HG03060 (cell line): ENCODE data around the gene ARHGAP9.
"Not testable (repeated sequence)": the region's sequence is repeated elsewhere in the genome, so short reads cannot be mapped to it uniquely, and the experiment has no call there.

Experiments
- ATAC-seq: cut with Tn5 transposase; IDR thresholded peaks from one replicate; pipeline ENCODE4 v1.9.1; 2021; ENCODE audit warnings: low read depth, moderate number of reproducible peaks; ENCODE audit not compliant: unreplicated experiment

ARHGAP9 gene

DNA sequence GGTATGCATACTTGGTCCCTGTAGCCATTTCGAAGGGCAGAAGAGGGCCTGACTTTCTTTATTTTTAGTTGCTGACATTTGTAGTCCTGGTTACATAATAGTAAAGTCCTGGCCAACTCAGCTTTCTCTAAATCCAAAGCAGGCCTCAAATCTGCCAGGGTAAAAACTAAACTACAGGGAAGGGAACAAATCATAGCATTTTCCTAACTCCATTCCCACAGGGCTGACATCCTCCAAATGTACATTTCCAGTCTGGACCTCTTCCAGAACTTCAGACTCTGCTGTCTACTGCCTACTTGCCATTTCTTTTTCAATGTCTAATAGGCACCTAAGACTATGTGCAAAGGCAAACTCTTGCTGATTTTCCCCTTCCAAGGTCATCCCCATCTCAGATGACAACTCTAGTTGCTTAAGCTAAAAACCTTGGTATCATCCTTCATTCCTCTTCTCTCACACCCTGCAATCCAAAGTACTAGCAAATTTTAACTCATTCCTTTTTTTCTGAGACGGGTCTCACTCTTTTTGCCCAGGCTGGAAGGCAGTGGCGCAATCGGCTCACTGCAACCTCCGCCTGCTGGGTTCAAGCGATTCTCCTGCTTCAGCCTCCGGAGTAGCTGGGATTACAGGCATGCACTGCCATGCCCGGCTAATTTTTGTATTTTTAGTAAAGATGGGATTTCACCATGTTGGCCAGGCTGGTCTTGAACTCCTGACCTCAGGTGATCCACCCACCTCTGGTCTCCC is 38.7 kb upstream of the ARHGAP9 start:
- ATAC-seq: no peak

DNA sequence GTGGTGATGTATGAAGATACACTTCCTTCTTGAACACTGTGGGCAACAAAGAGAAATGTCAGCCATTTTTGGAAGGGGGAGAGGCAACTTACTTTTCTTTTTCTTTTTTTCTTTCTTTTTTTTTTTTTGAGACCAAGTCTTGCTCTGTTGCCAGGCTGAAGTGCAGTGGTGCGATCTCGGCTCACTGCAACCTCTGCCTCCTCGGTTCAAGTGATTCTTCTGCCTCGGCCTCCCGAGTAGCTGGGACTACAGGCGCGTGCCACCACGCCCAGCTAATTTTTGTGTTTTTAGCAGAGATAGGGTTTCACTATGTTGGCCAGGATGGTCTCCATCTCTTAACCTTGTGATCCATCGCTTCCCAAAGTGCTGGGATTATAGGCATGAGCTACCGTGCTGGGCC is 38.1 kb upstream of the ARHGAP9 start:
- not testable (repeated sequence) for ATAC-seq

DNA sequence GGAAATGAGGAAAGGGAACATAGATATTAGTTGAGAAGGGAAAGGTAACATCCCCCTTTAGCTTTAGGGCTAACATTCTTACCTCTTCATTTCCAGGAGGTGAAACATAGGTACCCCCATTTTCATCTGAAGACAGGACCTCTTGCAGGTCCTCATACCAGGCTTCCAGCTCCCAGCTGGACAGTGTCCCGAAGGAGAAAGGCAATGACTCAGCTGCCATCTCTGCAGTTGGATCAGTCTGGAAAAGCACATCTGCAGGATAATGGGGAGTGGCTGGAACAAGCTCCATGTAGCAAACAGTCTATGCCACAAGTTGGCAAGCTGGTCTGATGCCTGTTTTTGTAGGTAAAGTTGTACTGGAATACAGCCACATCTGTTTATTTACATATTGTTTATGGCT is 37.5 kb upstream of the ARHGAP9 start:
- no peak for ATAC-seq

DNA sequence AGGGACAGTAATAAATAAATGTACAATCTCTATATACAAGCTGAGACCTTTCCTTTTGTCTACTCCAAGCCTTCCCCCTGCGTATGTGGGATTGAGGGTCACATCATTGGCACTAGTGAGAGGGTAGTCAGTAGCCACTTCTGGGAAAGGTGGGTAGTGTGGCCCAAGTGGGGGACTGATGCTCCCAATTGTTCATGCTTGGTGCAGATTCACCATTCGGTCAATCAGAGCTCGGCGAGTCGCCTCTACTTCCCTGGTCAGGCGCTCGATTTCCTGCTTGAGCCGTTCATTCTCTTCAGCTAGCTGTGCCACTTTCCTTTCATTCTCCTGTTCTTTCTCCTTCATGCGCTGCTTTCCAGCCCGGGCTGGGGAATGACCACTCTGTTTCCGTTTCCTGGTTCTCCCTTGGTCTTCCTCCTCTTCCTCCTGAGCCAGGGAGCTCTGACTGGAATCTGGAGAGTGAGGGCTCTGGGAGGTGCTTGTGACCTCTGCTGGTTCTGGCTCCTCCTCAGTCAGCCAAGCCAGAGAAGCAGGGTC is 37.0 kb upstream of the ARHGAP9 start:
- ATAC-seq: no peak

DNA sequence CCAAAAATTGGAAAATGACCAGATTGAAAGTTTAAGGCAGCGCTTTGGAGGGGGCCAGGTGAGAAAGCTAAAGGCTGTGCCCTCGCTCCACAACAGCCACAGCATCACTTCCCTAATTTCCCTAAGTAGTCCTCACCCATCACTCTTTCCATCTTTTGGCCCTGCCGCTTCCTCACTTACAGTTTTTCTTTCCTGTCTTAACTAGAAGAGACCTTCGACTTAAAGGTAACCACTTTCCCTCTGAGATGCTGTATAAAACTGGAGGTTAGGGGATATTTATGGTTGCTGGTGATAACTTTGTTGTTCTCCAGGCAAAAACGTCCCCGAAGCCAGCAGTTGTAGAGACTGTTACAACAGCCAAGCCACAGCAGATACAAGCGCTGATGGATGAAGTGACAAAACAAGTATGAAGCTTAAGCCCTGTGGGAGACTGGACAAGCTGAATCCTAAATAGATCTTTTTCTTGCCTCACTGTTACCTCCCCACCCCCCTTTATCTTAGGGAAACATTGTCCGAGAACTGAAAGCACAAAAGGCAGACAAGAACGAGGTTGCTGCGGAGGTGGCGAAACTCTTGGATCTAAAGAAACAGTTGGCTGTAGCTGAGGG is 36.4 kb upstream of the ARHGAP9 start:
- ATAC-seq: no peak

DNA sequence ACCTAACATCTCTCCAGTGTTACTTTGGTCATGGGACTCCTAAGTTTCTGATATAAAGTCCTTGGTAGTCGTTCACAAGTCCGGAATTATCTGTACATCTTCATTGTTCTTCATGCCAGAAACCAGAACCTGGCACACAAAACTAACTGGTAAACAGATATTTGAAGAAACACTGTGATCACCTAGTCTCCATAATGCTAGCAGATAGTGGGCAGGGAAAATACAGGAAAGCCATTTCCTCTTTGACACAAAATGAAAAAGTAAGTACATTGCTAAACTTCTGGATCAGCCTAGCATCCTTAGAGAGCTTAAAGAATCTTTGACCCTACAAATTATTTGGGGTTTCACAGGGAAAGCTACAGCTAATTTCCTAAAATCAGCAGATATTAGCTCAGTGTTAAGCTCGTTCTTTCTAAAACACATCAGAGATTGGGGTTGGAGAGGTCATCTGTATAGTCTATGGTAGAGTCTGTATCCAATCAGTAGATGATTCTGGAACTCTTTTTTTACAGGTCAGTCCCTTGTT is 35.8 kb upstream of the ARHGAP9 start:
- no peak for ATAC-seq

DNA sequence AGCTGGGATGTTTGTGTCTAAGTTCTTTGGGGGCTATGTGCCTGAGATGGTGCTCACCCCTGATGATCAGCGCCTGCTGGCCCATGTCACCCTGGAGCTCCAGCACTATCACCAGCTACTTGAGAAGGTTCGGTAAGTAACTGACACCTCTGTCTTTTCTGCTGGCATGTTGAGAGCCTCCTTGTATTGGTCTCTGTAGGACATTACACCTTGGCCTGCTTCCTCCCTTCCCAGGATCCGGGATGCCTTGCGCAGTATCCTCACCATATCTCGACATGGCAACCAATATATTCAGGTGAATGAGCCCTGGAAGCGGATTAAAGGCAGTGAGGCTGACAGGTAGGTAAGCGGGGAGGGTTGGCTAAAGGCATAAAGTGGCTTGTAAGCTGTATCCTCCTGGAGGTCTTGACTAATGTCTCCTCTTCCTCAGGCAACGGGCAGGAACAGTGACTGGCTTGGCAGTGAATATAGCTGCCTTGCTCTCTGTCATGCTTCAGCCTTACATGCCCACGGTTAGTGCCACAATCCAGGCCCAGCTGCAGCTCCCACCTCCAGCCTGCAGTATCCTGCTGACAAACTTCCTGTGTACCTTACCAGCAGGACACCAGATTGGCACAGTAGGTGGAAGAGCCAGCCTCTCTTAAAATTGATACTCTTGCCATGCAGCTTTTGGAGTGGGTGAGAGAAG is 35.2 kb upstream of the ARHGAP9 start:
- ATAC-seq: no peak

DNA sequence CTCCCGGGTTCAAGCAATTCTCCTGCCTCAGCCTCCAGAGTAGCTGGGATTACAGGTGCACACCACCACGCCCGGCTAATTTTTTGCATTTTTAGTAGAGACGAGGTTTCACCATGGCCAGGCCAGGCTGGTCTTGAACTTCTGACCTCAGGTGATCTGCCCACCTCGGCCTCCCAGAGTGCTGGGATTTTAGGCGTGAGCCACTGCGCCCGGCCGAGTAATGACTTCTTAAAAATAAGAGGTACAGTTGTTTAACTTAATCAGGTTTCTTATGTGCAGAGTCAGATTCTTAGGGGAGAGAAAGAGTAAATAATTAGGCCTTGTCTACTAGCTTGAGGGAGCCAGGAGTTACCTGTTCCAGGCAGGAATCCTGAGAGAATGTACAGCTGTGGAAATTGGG is 34.6 kb upstream of the ARHGAP9 start:
- not testable (repeated sequence) for ATAC-seq

DNA sequence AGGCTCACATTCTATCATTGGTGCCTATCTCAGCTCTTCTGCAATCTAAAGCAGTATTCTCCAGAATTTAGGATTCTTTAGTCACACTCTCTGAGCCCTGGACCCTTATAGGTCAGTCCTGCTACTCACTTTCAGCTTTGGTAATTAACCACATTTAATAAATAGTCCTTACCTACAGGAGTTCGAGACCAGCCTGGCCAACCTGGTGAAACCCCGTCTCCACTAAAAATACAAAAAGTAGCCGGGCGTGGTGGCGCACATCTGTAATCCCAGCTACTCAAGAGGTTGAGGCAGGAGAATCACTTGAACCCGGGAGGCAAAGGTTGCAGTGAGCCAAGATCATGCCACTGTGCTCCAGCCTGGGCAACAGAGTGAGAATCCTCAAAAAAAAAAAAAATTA is 34.0 kb upstream of the ARHGAP9 start:
- not testable (repeated sequence) for ATAC-seq

DNA sequence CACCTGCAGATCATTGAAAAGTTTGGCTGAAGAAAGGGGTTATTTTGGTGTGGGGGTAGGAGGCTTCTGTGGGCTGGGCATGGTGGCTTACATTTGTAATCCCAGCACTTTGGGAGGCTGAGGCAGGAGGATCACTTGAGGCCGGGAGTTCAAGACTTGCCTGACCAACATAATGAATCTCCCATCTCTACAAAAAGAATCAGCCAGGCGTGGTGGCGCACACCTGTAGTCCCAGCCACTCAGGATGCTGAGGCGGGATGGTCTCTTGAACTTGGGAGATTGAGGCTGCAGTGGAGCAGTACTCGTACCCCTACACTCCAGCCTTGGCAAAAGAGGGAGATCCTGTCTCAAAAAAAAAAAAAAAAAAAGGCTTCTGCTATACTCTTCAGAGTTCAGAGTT is 33.6 kb upstream of the ARHGAP9 start:
- no peak for ATAC-seq

DNA sequence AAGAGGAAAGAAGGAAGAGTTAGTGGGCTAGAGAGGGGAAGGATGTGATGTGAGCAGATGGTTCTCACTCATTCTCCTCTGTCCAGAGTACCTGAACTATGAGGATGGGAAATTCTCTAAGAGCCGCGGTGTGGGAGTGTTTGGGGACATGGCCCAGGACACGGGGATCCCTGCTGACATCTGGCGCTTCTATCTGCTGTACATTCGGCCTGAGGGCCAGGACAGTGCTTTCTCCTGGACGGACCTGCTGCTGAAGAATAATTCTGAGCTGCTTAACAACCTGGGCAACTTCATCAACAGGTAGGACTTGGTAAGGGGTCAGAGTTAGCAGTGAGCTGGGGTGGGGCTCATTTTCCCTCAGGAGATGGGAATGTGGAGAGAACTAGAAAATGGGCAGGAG is 33.0 kb upstream of the ARHGAP9 start:
- ATAC-seq: no peak

DNA sequence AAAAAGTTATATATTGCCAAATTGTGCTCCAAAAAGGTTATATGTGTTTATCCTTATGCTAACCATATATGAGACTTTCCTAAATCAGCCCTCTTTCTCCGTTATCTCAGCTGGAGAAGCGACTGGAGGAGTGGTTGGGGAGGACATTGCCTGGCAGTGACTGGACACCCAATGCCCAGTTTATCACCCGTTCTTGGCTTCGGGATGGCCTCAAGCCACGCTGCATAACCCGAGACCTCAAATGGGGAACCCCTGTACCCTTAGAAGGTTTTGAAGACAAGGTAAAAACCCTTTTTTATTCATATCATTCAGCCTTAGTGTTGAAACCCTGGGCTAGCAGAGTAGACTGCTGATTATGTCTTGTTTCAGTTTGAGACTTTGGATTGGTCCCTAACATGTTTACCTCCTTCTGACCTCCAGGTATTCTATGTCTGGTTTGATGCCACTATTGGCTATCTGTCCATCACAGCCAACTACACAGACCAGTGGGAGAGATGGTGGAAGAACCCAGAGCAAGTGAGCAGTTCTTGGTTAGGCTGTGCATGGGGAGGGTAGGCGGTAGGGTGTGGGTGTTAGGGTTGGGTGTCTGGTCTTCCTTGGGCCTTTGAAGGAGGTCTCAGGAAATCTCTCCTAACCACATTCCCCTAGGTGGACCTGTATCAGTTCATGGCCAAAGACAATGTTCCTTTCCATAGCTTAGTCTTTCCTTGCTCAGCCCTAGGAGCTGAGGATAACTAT is 32.1 kb upstream of the ARHGAP9 start:
- ATAC-seq: no peak

DNA sequence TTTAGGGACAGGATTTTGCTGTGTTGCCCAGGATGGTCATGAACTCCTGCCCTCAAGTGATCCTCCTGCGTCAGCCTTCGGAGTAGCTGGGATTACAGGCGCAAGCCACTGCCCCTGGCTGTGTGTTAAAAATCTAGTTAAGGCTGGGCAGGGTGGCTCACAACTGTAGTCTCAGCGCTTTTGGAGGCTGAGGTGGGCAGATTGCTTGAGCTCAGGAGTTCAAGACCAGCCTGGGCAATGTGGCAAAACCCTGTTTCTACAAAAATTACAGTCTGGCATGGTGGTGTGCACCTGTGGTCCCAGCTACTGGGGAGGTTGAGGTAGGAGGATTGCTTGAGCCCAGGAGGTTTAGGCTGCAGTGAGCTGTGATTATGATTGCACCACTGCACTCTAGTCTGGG is 31.5 kb upstream of the ARHGAP9 start:
- no peak for ATAC-seq

DNA sequence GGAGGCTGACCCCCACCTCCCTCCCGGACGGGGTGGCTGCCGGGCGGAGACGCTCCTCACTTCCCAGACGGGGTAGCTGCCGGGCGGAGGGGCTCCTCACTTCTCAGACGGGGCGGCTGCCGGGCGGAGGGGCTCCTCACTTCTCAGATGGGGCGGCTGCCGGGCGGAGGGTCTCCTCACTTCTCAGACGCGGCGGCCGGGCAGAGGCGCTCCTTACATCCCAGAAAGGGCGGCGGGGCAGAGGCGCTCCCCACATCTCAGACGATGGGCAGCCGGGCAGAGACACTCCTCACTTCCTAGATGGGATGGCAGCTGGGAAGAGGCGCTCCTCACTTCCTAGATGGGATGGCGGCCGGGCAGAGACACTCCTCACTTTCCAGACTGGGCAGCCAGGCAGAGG is 28.1 kb upstream of the ARHGAP9 start:
- ATAC-seq: not testable (repeated sequence)

DNA sequence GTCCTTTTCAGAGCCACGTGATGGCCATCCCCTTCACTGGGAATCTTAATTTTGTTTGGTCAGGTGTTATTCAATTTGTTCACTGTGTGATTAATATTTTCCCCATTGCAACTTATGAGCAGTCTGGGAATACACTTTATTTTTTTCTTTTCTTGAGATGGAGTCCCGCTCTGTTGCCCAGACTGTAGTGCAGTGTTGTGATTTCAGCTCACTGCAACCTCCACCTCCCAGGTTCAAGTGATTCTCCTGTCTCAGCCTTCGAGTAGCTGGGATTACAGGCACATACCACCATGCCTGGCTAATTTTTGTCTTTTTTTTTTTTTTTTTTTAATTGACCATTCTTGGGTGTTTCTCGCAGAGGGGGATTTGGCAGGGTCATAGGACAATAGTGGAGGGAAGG is 26.9 kb upstream of the ARHGAP9 start:
- not testable (repeated sequence) for ATAC-seq

DNA sequence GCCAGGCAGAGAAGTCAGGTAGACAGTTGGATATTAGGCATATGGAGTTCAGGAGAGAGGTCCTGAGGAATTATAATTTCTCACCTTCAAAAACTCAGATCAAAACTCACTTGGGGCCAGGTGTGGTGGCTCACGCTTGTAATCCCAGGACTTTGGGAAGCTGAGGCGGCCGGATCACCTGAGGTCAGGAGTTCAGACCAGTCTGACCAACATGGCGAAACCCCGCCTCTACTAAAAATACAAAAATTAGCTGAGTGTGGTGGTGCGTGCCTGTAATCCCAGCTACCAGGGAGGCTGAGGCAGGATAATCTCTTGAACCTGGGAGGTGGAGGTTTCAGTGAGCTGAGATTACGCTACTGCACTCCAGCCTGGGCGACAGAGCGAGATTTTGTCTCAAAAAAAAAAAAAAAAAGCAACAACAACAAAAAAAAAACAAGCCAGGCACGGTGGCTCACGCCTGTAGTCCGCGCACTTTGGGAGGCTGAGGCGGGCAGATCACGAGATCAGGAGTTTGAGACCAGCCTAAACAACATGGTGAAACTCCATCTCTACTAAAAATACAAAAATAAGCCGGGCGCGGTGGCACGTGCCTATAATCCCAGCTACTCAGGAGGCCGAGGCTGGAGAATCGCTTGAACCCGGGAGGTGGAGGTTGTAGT is 22.8 kb upstream of the ARHGAP9 start:
- not testable (repeated sequence) for ATAC-seq

DNA sequence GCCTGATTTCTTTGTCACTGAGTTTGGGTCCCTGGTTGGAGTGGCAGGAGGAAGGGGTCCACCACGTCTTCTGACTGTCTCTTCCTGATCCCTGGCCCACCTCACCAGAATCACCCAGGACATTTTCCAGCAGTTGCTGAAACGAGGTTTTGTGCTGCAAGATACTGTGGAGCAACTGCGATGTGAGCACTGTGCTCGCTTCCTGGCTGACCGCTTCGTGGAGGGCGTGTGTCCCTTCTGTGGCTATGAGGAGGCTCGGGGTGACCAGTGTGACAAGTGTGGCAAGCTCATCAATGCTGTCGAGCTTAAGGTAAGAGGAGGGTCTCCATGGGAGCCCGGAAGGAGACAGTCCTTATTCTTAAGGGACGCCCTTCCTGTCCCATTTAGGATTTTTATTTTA is 20.5 kb upstream of the ARHGAP9 start:
- ATAC-seq: no peak

DNA sequence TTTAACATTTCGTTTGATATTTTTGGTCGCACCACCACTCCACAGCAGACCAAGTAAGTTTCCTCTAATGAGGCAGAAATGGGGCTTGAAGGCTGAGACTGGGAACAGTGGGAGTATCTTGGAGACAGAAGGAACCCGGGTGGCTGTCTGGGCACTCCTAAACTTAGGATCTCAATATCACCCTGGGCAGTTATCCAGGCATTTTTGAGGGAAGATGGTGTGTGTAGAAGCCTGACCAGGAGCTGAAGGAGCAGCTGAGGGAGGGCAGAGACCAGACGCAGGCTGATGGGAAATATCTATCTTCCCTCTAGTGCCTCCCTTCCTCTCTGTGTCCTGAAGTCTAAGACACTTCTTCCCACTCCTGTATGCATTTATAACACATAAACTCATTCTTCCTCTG is 18.9 kb upstream of the ARHGAP9 start:
- ATAC-seq: no peak

DNA sequence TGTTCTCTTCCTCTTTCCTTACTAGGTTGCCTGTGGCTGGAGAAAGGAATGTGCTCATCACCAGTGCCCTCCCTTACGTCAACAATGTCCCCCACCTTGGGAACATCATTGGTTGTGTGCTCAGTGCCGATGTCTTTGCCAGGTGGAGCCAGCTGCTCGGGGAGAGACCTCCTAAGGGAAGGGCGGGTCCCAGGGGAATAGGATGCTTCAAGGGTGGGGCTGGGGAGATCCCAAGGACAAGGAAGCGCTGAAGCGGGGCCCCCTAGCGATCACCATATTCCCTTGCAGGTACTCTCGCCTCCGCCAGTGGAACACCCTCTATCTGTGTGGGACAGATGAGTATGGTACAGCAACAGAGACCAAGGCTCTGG is 18.5 kb upstream of the ARHGAP9 start:
- ATAC-seq: no peak
